Neural progenitor cell (in vitro differentiated cells): ENCODE measurements around the gene ZNF221. TPM values are rescaled to one million over a fixed set of nuclear protein-coding genes. Genes with fewer than 3 reads are reported as not detected.

Source experiments
- DNase-seq: peaks from one replicate; pipeline ENCODE4 v3.0.0-alpha.2; 2016; ENCODE audit warnings: low spot score
- H2AFZ ChIP-seq: fragments of 200-600 bp; sonication (generic); replicated peaks from 2 replicates; pipeline ENCODE4 v1.6.1; 2016; ENCODE audit warnings: antibody characterized with exemption
- H3F3A ChIP-seq: fragments of 200-600 bp; sonication (generic); 2 replicates; pipeline ENCODE4 v1.6.1; 2016; ENCODE audit warnings: antibody characterized with exemption, low read depth
- H3K27ac ChIP-seq: fragments of 200-600 bp; sonication (generic); 2 replicates; pipeline ENCODE4 v1.5.1; 2016; ENCODE audit warnings: mild to moderate bottlenecking
- H3K27me3 ChIP-seq: fragments of 200-600 bp; sonication (generic); 2 replicates; pipeline ENCODE4 v1.6.1; 2016; ENCODE audit warnings: mild to moderate bottlenecking, moderate library complexity
- H3K36me3 ChIP-seq: fragments of 200-600 bp; sonication (generic); 2 replicates; pipeline ENCODE4 v1.5.1; 2016
- H3K4me1 ChIP-seq: fragments of 200-600 bp; sonication (generic); 2 replicates; pipeline ENCODE4 v1.6.1; 2016; ENCODE audit warnings: mixed run types
- H3K4me2 ChIP-seq: fragments of 200-600 bp; sonication (generic); 2 replicates; pipeline ENCODE4 v1.6.1; 2016
- H3K4me3 ChIP-seq: fragments of 200-600 bp; sonication (generic); 2 replicates; pipeline ENCODE4 v1.5.1; 2016
- H3K79me2 ChIP-seq: fragments of 200-600 bp; sonication (generic); 2 replicates; pipeline ENCODE4 v1.6.1; 2016; ENCODE audit warnings: low read depth
- H3K9ac ChIP-seq: fragments of 200-600 bp; sonication (generic); 2 replicates; pipeline ENCODE4 v1.6.1; 2016
- H3K9me3 ChIP-seq: fragments of 200-600 bp; sonication (generic); 2 replicates; pipeline ENCODE4 v1.5.1; 2016; ENCODE audit warnings: low read depth
- H4K20me1 ChIP-seq: fragments of 200-600 bp; sonication (generic); 2 replicates; pipeline ENCODE4 v1.6.1; 2016; ENCODE audit warnings: low read depth
- H3K27ac Mint-ChIP-seq: 3 replicates; pipeline ENCODE4 v1.8.0; 2021; ENCODE audit warnings: mixed read lengths
- H3K27me3 Mint-ChIP-seq: 2 replicates; pipeline ENCODE4 v1.8.0; 2022; ENCODE audit warnings: low read depth, mild to moderate bottlenecking, inconsistent platforms, moderate library complexity, mixed read lengths; ENCODE audit not compliant: insufficient read depth
- H3K36me3 Mint-ChIP-seq: 3 replicates; pipeline ENCODE4 v1.8.0; 2021; ENCODE audit warnings: mixed read lengths
- H3K4me1 Mint-ChIP-seq: 3 replicates; pipeline ENCODE4 v1.8.0; 2021; ENCODE audit warnings: mixed read lengths
- H3K4me3 Mint-ChIP-seq: 3 replicates; pipeline ENCODE4 v1.8.0; 2021; ENCODE audit warnings: mild to moderate bottlenecking, moderate library complexity, mixed read lengths
- H3K9me3 Mint-ChIP-seq: 3 replicates; pipeline ENCODE4 v1.8.0; 2020; ENCODE audit warnings: mixed read lengths
- EZH2 ChIP-seq: fragments of 200-600 bp; sonication (generic); IDR thresholded peaks from 2 replicates; pipeline ENCODE4 v1.6.1; 2017; ENCODE audit warnings: antibody characterized with exemption, mild to moderate bottlenecking, moderate library complexity
- EZH2phosphoT487 ChIP-seq: fragments of 200-600 bp; sonication (generic); IDR thresholded peaks from 2 replicates; pipeline ENCODE4 v1.6.1; 2017; ENCODE audit warnings: antibody characterized with exemption
- total RNA-seq: library from RNA; depleted of rRNA; stranded (reverse); fragments of >200 nt; gene quantifications from 2 replicates; pipeline ENCODE4 v1.2.3, GENCODE V29; 2015; ENCODE audit warnings: low replicate concordance
- TF ChIP-seq, protein P1 (sequence below): fragments of 200-600 bp; sonication (generic); IDR thresholded peaks from 2 replicates; pipeline ENCODE4 v1.5.1; 2017; ENCODE audit warnings: antibody characterized with exemption, mild to moderate bottlenecking

The ZNF221 gene
- total RNA-seq, 1 donor from 2014 or later: 12.2 TPM

DNA sequence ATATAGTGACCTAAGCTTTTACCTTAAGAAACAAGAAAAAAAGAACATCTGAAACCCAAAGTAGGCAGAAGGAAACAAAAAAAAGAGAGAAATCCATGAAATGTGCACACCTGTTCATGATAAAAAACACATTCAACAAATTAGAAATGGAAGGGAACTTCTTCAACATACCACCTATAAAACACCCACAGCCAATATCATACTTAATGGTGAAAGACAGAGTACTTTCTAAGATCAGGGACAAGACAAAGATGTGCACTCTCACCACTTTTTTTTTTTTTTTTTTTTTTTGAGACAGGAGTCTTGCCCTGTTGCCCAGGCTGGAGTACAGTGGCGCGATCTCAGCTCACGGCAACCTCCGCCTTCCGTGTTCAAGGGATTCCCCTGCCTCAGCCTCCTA, 45.1 kb upstream of the ZNF221 start:
- Mint-ChIP-seq H3K4me1 (peaks cover 4% of the 10 kb centered on the region), H3K9me3 (peaks cover 54% of the 10 kb centered on the region), H3K27ac (no peak overlapping the region), H3K36me3 (peaks cover 11% of the 10 kb centered on the region), H3K27me3 (peaks cover 9% of the 10 kb centered on the region), H3K4me3 (no peak overlapping the region)
- Histone ChIP-seq H2AFZ (no peak overlapping the region), H3K4me1 (peaks cover 3% of the 10 kb centered on the region), H3K79me2 (no peaks in the 10 kb centered on the region), H3K36me3 (no peaks in the 10 kb centered on the region), H4K20me1 (no peaks in the 10 kb centered on the region), H3K27me3 (no peaks in the 10 kb centered on the region), H3K4me2 (no peak overlapping the region), H3F3A (no peaks in the 10 kb centered on the region), H3K9ac (no peak overlapping the region), H3K9me3 (peaks cover 21% of the 10 kb centered on the region), H3K4me3 (no peak overlapping the region), H3K27ac (no peak overlapping the region)
- TF ChIP-seq EZH2phosphoT487 (no peak), EZH2 (no peak)
- TF ChIP-seq, protein P1, sequence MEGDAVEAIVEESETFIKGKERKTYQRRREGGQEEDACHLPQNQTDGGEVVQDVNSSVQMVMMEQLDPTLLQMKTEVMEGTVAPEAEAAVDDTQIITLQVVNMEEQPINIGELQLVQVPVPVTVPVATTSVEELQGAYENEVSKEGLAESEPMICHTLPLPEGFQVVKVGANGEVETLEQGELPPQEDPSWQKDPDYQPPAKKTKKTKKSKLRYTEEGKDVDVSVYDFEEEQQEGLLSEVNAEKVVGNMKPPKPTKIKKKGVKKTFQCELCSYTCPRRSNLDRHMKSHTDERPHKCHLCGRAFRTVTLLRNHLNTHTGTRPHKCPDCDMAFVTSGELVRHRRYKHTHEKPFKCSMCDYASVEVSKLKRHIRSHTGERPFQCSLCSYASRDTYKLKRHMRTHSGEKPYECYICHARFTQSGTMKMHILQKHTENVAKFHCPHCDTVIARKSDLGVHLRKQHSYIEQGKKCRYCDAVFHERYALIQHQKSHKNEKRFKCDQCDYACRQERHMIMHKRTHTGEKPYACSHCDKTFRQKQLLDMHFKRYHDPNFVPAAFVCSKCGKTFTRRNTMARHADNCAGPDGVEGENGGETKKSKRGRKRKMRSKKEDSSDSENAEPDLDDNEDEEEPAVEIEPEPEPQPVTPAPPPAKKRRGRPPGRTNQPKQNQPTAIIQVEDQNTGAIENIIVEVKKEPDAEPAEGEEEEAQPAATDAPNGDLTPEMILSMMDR: no peak
- no peak for DNase-seq

DNA sequence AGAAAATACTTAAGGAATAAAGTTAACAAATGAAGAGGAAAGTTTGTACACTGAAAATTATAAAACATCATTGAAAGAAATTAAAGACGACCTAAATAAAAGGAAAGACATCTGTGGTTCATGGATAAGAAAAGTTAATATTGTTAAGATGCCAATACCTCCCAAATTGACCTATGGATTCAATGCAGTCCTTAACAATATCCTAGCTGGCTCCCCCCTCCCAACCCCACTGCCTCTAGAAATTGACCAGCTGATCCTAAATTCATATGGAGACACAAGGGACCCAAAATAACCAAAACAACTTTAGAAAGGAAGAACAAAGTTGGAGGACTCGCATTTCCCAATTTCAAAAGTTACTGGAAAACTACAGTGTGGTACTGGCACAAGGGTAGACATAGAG, 44.3 kb upstream of the ZNF221 start:
- H3K4me3 Mint-ChIP-seq: no peak overlapping the region
- H3K4me2 ChIP-seq: no peak overlapping the region
- peaks cover 51% of the 10 kb centered on the region for H3K9me3 Mint-ChIP-seq
- peaks cover 16% of the 10 kb centered on the region for H3K36me3 Mint-ChIP-seq
- no peaks in the 10 kb centered on the region for H3K79me2 ChIP-seq
- no peaks in the 10 kb centered on the region for H3K4me1 ChIP-seq
- no peak for DNase-seq
- H3K27ac ChIP-seq: no peak overlapping the region
- H3K27me3 Mint-ChIP-seq: peaks cover 2% of the 10 kb centered on the region
- H3K4me1 Mint-ChIP-seq: no peaks in the 10 kb centered on the region
- peaks cover 2% of the 10 kb centered on the region for H3K36me3 ChIP-seq
- peaks cover 23% of the 10 kb centered on the region for H3K9me3 ChIP-seq
- no peak overlapping the region for H3K4me3 ChIP-seq
- TF ChIP-seq EZH2phosphoT487 (no peak), EZH2 (no peak)
- TF ChIP-seq, protein P1: no peak
- no peak overlapping the region for H3K9ac ChIP-seq
- H3K27me3 ChIP-seq: no peaks in the 10 kb centered on the region
- H3K27ac Mint-ChIP-seq: no peak overlapping the region
- H2AFZ ChIP-seq: no peak overlapping the region
- no peaks in the 10 kb centered on the region for H4K20me1 ChIP-seq
- H3F3A ChIP-seq: no peaks in the 10 kb centered on the region

- Histone ChIP-seq H3K36me3 (peaks cover 20% of the 10 kb centered on the region), H3K27me3 (no peaks in the 10 kb centered on the region), H4K20me1 (no peaks in the 10 kb centered on the region), H3K79me2 (no peaks in the 10 kb centered on the region), H3F3A (peaks cover 9% of the 10 kb centered on the region), H3K4me1 (no peaks in the 10 kb centered on the region), H3K9me3 (peaks cover 30% of the 10 kb centered on the region), H3K27ac (no peak overlapping the region), H3K4me3 (no peak overlapping the region), H2AFZ (no peak overlapping the region), H3K4me2 (no peak overlapping the region), H3K9ac (no peak overlapping the region)
- TF ChIP-seq, protein P1: no peak
- TF ChIP-seq EZH2 (no peak), EZH2phosphoT487 (no peak)
- H3K4me1 Mint-ChIP-seq: no peaks in the 10 kb centered on the region
- H3K9me3 Mint-ChIP-seq: peaks cover 56% of the 10 kb centered on the region
- H3K27me3 Mint-ChIP-seq: no peaks in the 10 kb centered on the region
- no peak for DNase-seq
- no peak overlapping the region for H3K4me3 Mint-ChIP-seq
- H3K27ac Mint-ChIP-seq: no peak overlapping the region
- peaks cover 28% of the 10 kb centered on the region for H3K36me3 Mint-ChIP-seq
Measured at GRCh38 chr19:43908659-43909058, 42.4 kb upstream of the ZNF221 start.
